HL-60/S4 treated with phorbol 12-myristate 13-acetate at 8.2 ng/mL for 4 days and 3 days (cell line): Measurements from ENCODE around the gene SRD5A3.
"Not testable (repeated sequence)": the region's sequence is repeated elsewhere in the genome, so short reads cannot be mapped to it uniquely, and the experiment has no call there.

Source experiments
- in situ Hi-C: fragments of 300-500 bp; cut with MboI; formaldehyde crosslinking; loops from 2 replicates; pipeline ENCODE4 v1.15.0; 2022; ENCODE audit warnings: low sequenced_read_pairs

SRD5A3 gene

GRCh38 chr4:55343887-55344286 is 2.2 kb upstream of the SRD5A3 start:
- in situ Hi-C loops = no loop called here

GRCh38 chr4:55345054-55345453 is 988 bp upstream of the SRD5A3 start:
- in situ Hi-C loops = no loop called here

- in situ Hi-C loops = no loop called here
Measured at GRCh38 chr4:55346851-55347255, 811 bp downstream of the SRD5A3 start.

GRCh38 chr4:55347610-55348228 is 1.7 kb downstream of the SRD5A3 start:
- in situ Hi-C loops = no loop called here

- in situ Hi-C loops = no loop called here
Measured at GRCh38 chr4:55348466-55348865, 2.4 kb downstream of the SRD5A3 start.

- in situ Hi-C loops = not testable (repeated sequence)
Measured at GRCh38 chr4:55350870-55351269, 4.8 kb downstream of the SRD5A3 start.

- in situ Hi-C loops = no loop called here
Measured at GRCh38 chr4:55351824-55352223, 5.8 kb downstream of the SRD5A3 start.

GRCh38 chr4:55352726-55353125 is 6.7 kb downstream of the SRD5A3 start:
- in situ Hi-C loops = no loop called here

GRCh38 chr4:55353228-55353747 is 7.2 kb downstream of the SRD5A3 start:
- in situ Hi-C loops = not testable (repeated sequence)

- in situ Hi-C loops = no loop called here
Measured at GRCh38 chr4:55354648-55355047, 8.6 kb downstream of the SRD5A3 start.

GRCh38 chr4:55355555-55355954 is 9.5 kb downstream of the SRD5A3 start:
- in situ Hi-C loops = no loop called here

- in situ Hi-C loops = no loop called here
Measured at GRCh38 chr4:55356991-55357461, 11.0 kb downstream of the SRD5A3 start.

GRCh38 chr4:55358246-55358645 is 12.2 kb downstream of the SRD5A3 start:
- in situ Hi-C loops = no loop called here

- in situ Hi-C loops = no loop called here
Measured at GRCh38 chr4:55358668-55359067, 12.6 kb downstream of the SRD5A3 start.

- in situ Hi-C loops = no loop called here
Measured at GRCh38 chr4:55359397-55359916, 13.4 kb downstream of the SRD5A3 start.

- in situ Hi-C loops = not testable (repeated sequence)
Measured at GRCh38 chr4:55362938-55363337, 16.9 kb downstream of the SRD5A3 start.

- in situ Hi-C loops = no loop called here
Measured at GRCh38 chr4:55363691-55364351, 17.8 kb downstream of the SRD5A3 start.

GRCh38 chr4:55364691-55365344 is 18.8 kb downstream of the SRD5A3 start:
- in situ Hi-C loops = no loop called here

- in situ Hi-C loops = no loop called here
Measured at GRCh38 chr4:55365345-55365728, 19.3 kb downstream of the SRD5A3 start.

GRCh38 chr4:55366621-55367020 is 20.6 kb downstream of the SRD5A3 start:
- in situ Hi-C loops = no loop called here

GRCh38 chr4:55367084-55367722 is 21.2 kb downstream of the SRD5A3 start:
- in situ Hi-C loops = no loop called here
